Calu3 (cell line): ENCODE measurements around the gene WDR3. TPM values are rescaled to one million over a fixed set of nuclear protein-coding genes. Genes with fewer than 3 reads are reported as not detected.

Experiments used
- BruUV-seq: library from RNA; stranded (reverse); fragments of 400-500 nt; replicated peaks from 2 replicates; lab custom pipeline; 2021; lab: Mats Ljungman, UMichigan
- CTCF ChIA-PET: fragments of 300-600 bp; sonication (Branson Sonifier 250); formaldehyde crosslinking; loops from one replicate; lab custom pipeline; 2022; ENCODE audit warnings: antibody characterized with exemption; lab: Charles Lee
- DNase-seq: peaks from one replicate; pipeline ENCODE4 v3.0.0; 2022
- H3K27ac Mint-ChIP-seq: one replicate; pipeline ENCODE4 v1.8.0; 2022; ENCODE audit warnings: mixed read lengths; ENCODE audit not compliant: unreplicated experiment
- H3K27me3 Mint-ChIP-seq: one replicate; pipeline ENCODE4 v1.8.0; 2022; ENCODE audit warnings: mixed read lengths; ENCODE audit not compliant: unreplicated experiment
- H3K36me3 Mint-ChIP-seq: one replicate; pipeline ENCODE4 v1.8.0; 2022; ENCODE audit warnings: mild to moderate bottlenecking, moderate library complexity, mixed read lengths; ENCODE audit not compliant: insufficient read depth, unreplicated experiment
- H3K4me1 Mint-ChIP-seq: one replicate; pipeline ENCODE4 v1.8.0; 2022; ENCODE audit warnings: mild to moderate bottlenecking, low read depth, mixed read lengths; ENCODE audit not compliant: unreplicated experiment
- H3K4me3 Mint-ChIP-seq: one replicate; pipeline ENCODE4 v1.8.0; 2022; ENCODE audit warnings: mild to moderate bottlenecking, low read depth, moderate library complexity, mixed read lengths; ENCODE audit not compliant: unreplicated experiment
- H3K9me3 Mint-ChIP-seq: one replicate; pipeline ENCODE4 v1.8.0; 2022; ENCODE audit warnings: low read depth, mixed read lengths; ENCODE audit not compliant: unreplicated experiment
- CTCF ChIP-seq: fragments of 200-600 bp; IDR thresholded peaks from one replicate; pipeline ENCODE4 v1.8.0; 2022; ENCODE audit warnings: antibody characterized with exemption; ENCODE audit not compliant: unreplicated experiment
- intact Hi-C: fragments of 100-400 bp; cut with micrococcal nuclease; formaldehyde crosslinking; loops from one replicate; pipeline ENCODE4 v1.10.0; 2022; ENCODE audit not compliant: unreplicated experiment
- total RNA-seq: library from RNA; stranded (reverse); gene quantifications from 2 replicates; pipeline ENCODE4 v1.2.3, GENCODE V29; 2022

WDR3 gene
- total RNA-seq, 1 experiment from 2014 or later = 42.5 TPM

GRCh38 chr1:117930173-117930447 is 571 bp downstream of the WDR3 start:
- BruUV-seq = TSS peak; percentile 37
- DNase-seq = no peak
- H3K36me3 Mint-ChIP-seq = peaks cover 38% of the 10 kb centered on the region
- peaks cover 31% of the 10 kb centered on the region for H3K4me1 Mint-ChIP-seq
- no peak for TF ChIP-seq CTCF
- H3K4me3 Mint-ChIP-seq = peak overlapping the region; percentile 89
- CTCF ChIA-PET = no interaction called here
- intact Hi-C loops = no loop called here
- no peaks in the 10 kb centered on the region for H3K27me3 Mint-ChIP-seq
- H3K9me3 Mint-ChIP-seq = no peaks in the 10 kb centered on the region
- peak overlapping the region; percentile 74 for H3K27ac Mint-ChIP-seq

- TF ChIP-seq CTCF = no peak
- no peak for DNase-seq
- CTCF ChIA-PET = no interaction called here
- intact Hi-C loops = no loop called here
- Mint-ChIP-seq H3K9me3 (no peaks in the 10 kb centered on the region), H3K27ac (peak overlapping the region; percentile 74), H3K36me3 (peaks cover 38% of the 10 kb centered on the region), H3K4me3 (peak overlapping the region; percentile 89), H3K27me3 (no peaks in the 10 kb centered on the region), H3K4me1 (peaks cover 31% of the 10 kb centered on the region)
- no TSS peak for BruUV-seq
Measured at GRCh38 chr1:117930484-117930883, 945 bp downstream of the WDR3 start.

- no peak for TF ChIP-seq CTCF
- Mint-ChIP-seq H3K9me3 (no peaks in the 10 kb centered on the region), H3K36me3 (peaks cover 38% of the 10 kb centered on the region), H3K4me1 (peaks cover 31% of the 10 kb centered on the region), H3K27ac (peak overlapping the region; percentile 20), H3K27me3 (no peaks in the 10 kb centered on the region), H3K4me3 (peak overlapping the region; percentile 39)
- CTCF ChIA-PET = interaction anchor here (0.7 kb wide), 1 partner anchor 341 kb away, joined by 4 read pairs; no protein-coding TSS in a partner anchor
- DNase-seq = peak; percentile 1
- intact Hi-C loops = no loop called here
- BruUV-seq = no TSS peak
Measured at GRCh38 chr1:117932576-117932975, 3.0 kb downstream of the WDR3 start.

- Mint-ChIP-seq H3K36me3 (peaks cover 31% of the 10 kb centered on the region), H3K4me3 (no peak overlapping the region), H3K9me3 (no peaks in the 10 kb centered on the region), H3K27me3 (no peaks in the 10 kb centered on the region), H3K27ac (no peak overlapping the region), H3K4me1 (peaks cover 31% of the 10 kb centered on the region)
- CTCF ChIA-PET = no interaction called here
- DNase-seq = no peak
- TF ChIP-seq CTCF = no peak
- BruUV-seq = no TSS peak
- intact Hi-C loops = no loop called here
Measured at GRCh38 chr1:117933769-117934168, 4.2 kb downstream of the WDR3 start.

GRCh38 chr1:117942293-117942692 is 12.8 kb downstream of the WDR3 start:
- no peak for TF ChIP-seq CTCF
- H3K36me3 Mint-ChIP-seq = peaks cover 7% of the 10 kb centered on the region
- H3K27ac Mint-ChIP-seq = no peak overlapping the region
- no peaks in the 10 kb centered on the region for H3K27me3 Mint-ChIP-seq
- H3K9me3 Mint-ChIP-seq = no peaks in the 10 kb centered on the region
- H3K4me3 Mint-ChIP-seq = no peak overlapping the region
- BruUV-seq = no TSS peak
- CTCF ChIA-PET = no interaction called here
- no peaks in the 10 kb centered on the region for H3K4me1 Mint-ChIP-seq
- DNase-seq = no peak
- intact Hi-C loops = loop anchor here (10.0 kb wide), 1 partner anchor 57 kb away; no protein-coding TSS in a partner anchor
